ENCODE results near the gene TMEM61. TPM values are rescaled to one million over a fixed set of nuclear protein-coding genes. Genes with fewer than 3 reads are reported as not detected.

Gene TMEM61
- total RNA-seq, 1 experiment from 2014 or later, result not detected

DNA sequence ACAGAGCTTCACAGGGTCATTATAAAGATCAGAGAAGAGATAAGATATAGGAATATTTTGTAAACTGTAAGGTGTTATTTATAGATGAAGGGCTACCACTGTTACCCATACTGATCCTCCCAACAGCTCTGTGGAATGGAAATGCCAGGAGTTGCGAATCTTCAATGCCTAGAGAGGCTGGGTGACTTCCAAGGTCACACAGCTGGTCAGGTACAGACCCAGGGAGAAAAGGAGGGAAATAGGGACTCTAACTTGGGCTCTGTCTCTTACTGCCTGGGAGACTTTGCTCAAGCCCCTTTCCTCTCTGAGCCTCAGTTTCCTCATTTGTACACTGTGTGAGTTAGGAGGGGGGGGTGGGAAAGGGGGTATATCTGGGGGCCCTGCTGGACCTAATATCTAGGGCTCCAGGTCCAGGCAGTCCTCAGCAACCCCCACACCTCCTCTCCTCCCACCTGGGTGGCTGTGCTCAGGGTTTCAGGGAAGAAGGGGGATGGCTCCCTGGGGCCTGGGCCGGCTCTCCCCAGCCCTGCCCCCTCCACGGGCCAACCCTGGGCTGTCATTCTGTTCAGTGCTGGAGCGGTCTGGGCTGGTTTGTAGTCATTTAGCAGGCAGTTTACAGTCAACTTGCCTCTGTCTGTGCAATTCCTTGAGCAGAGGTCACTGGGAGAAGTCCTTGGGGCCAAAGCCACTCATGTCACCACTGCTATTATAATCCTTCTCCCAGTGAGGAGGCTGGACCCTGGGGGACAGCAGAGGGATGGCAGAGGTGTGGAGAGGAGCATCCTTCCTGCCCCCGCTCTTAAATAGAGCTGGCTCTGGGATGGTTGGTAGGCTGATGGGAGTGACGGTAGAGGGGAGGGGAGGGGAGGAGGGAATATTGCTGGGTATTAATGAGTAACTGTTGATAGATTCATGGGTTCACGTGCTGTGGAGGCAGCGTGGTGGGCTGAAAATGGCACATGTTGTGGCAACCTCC, 20.0 kb downstream of the TMEM61 start:
- Histone ChIP-seq H3K9me3 (no peaks in the 10 kb centered on the region), H3K36me3 (ENCODE audit: control insufficient read depth, insufficient read depth, low read length) (no peaks in the 10 kb centered on the region), H3K27me3 (replicated peaks; ENCODE audit: control insufficient read depth, insufficient read depth, low read length) (no peaks in the 10 kb centered on the region), H3K4me3 (ENCODE audit: low read depth, low read length) (no peak overlapping the region), H3K4me1 (no peaks in the 10 kb centered on the region)
- no peaks in the 10 kb centered on the region for H3K36me3 Mint-ChIP-seq (ENCODE audit: insufficient read depth, unreplicated experiment)
- peaks cover 4% of the 10 kb centered on the region for H3K27me3 Mint-ChIP-seq (ENCODE audit: insufficient read depth, unreplicated experiment)
- no peak for DNase-seq
- no peak overlapping the region for H3K27ac Mint-ChIP-seq (ENCODE audit: unreplicated experiment)
- ChIA-PET CTCF (interaction anchor here (0.6 kb wide), 1 partner anchor 247 kb away, joined by 3 read pairs; no protein-coding TSS in a partner anchor), POLR2A (no interaction called here)
- no peaks in the 10 kb centered on the region for H3K9me3 Mint-ChIP-seq (ENCODE audit: unreplicated experiment)
- TF ChIP-seq, protein P1, sequence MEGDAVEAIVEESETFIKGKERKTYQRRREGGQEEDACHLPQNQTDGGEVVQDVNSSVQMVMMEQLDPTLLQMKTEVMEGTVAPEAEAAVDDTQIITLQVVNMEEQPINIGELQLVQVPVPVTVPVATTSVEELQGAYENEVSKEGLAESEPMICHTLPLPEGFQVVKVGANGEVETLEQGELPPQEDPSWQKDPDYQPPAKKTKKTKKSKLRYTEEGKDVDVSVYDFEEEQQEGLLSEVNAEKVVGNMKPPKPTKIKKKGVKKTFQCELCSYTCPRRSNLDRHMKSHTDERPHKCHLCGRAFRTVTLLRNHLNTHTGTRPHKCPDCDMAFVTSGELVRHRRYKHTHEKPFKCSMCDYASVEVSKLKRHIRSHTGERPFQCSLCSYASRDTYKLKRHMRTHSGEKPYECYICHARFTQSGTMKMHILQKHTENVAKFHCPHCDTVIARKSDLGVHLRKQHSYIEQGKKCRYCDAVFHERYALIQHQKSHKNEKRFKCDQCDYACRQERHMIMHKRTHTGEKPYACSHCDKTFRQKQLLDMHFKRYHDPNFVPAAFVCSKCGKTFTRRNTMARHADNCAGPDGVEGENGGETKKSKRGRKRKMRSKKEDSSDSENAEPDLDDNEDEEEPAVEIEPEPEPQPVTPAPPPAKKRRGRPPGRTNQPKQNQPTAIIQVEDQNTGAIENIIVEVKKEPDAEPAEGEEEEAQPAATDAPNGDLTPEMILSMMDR (IDR thresholded peaks at IDR 0.05; ENCODE audit: insufficient read depth in 1 of 2, low read depth in 1 of 2, low read length in 1 of 2, severe bottlenecking in 1 of 2, unreplicated experiment in 1 of 2), result no peak
- no TSS peak for BruUV-seq (replicated peaks)
- H3K4me3 Mint-ChIP-seq (ENCODE audit: unreplicated experiment), result no peak overlapping the region
- intact Hi-C loops (cut with micrococcal nuclease; ENCODE audit: unreplicated experiment), result no loop called here
- peaks cover 8% of the 10 kb centered on the region for H3K4me1 Mint-ChIP-seq (ENCODE audit: low read depth, unreplicated experiment)

DNA sequence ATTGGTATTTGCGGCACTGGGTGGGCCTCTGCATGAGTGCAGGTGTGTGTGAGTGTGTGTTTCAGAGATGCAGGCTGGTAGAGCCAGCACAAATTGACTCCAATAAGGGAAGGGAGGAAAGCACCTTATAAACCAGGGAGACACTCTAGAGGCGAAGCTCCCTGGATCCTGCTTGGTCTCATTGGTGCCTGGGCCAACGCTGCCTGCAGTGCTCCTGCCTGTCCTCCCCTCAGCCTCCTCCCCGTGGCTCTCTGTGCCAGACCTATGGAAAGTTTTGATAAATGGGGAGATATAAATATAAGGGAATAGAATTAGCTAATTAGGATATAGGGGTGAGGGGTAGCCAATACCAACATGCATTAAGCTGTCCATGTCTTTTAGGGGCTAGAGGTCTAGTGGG, 20.9 kb downstream of the TMEM61 start:
- no TSS peak for BruUV-seq (replicated peaks)
- no peak overlapping the region for H3K4me3 Mint-ChIP-seq (ENCODE audit: unreplicated experiment)

DNA sequence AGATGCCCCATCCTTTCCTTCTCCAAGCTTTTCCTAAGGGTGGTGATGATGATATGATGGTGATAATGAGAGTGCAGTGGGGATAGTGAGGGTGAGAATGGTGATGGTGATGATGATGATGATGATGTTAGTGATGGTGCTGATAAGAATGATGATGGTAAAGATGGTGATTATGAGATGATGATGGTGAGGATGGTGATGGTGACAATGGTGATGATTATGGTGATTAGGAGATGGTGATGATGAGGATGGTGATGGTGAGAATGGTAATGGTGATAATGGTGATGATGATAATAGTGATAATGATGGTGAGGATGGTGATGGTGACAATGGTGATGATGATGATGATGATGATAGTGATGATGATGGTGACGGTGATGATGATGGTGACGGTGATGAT, 22.3 kb downstream of the TMEM61 start:
- H3K9me3 ChIP-seq, result no peaks in the 10 kb centered on the region
- H3K4me1 ChIP-seq, result no peaks in the 10 kb centered on the region
- H3K4me3 Mint-ChIP-seq (ENCODE audit: unreplicated experiment), result no peak overlapping the region
- no peaks in the 10 kb centered on the region for H3K27me3 Mint-ChIP-seq (ENCODE audit: insufficient read depth, unreplicated experiment)
- intact Hi-C loops (cut with micrococcal nuclease; ENCODE audit: unreplicated experiment), result no loop called here
- no peak overlapping the region for H3K4me3 ChIP-seq (ENCODE audit: low read depth, low read length)
- H3K36me3 ChIP-seq (ENCODE audit: control insufficient read depth, insufficient read depth, low read length), result no peaks in the 10 kb centered on the region
- ChIA-PET CTCF (interaction anchor here (0.6 kb wide), 1 partner anchor 363 kb away, joined by 3 read pairs; no protein-coding TSS in a partner anchor), POLR2A (no interaction called here)
- H3K27me3 ChIP-seq (replicated peaks; ENCODE audit: control insufficient read depth, insufficient read depth, low read length), result no peaks in the 10 kb centered on the region
- TF ChIP-seq, protein P1 (IDR thresholded peaks at IDR 0.05; ENCODE audit: insufficient read depth in 1 of 2, low read depth in 1 of 2, low read length in 1 of 2, severe bottlenecking in 1 of 2, unreplicated experiment in 1 of 2), result no peak
- H3K9me3 Mint-ChIP-seq (ENCODE audit: unreplicated experiment), result no peaks in the 10 kb centered on the region
- no TSS peak for BruUV-seq (replicated peaks)
- no peak for DNase-seq
- no peaks in the 10 kb centered on the region for H3K4me1 Mint-ChIP-seq (ENCODE audit: low read depth, unreplicated experiment)
- no peaks in the 10 kb centered on the region for H3K36me3 Mint-ChIP-seq (ENCODE audit: insufficient read depth, unreplicated experiment)
- H3K27ac Mint-ChIP-seq (ENCODE audit: unreplicated experiment), result no peak overlapping the region

More for the DNA sequence above, 20.9 kb downstream of the TMEM61 start:
- Histone ChIP-seq H3K27me3 (replicated peaks; ENCODE audit: control insufficient read depth, insufficient read depth, low read length) (no peaks in the 10 kb centered on the region), H3K9me3 (no peaks in the 10 kb centered on the region), H3K4me3 (ENCODE audit: low read depth, low read length) (no peak overlapping the region), H3K4me1 (no peaks in the 10 kb centered on the region), H3K36me3 (ENCODE audit: control insufficient read depth, insufficient read depth, low read length) (no peaks in the 10 kb centered on the region)
- ChIA-PET CTCF (interaction anchor here (0.6 kb wide), 1 partner anchor 248 kb away, joined by 3 read pairs; no protein-coding TSS in a partner anchor), POLR2A (interaction anchor here (1.1 kb wide), 1 partner anchor 51 kb away, joined by 3 read pairs; no protein-coding TSS in a partner anchor)
- no peaks in the 10 kb centered on the region for H3K9me3 Mint-ChIP-seq (ENCODE audit: unreplicated experiment)
- intact Hi-C loops (cut with micrococcal nuclease; ENCODE audit: unreplicated experiment), result no loop called here
- no peaks in the 10 kb centered on the region for H3K27me3 Mint-ChIP-seq (ENCODE audit: insufficient read depth, unreplicated experiment)
- H3K27ac Mint-ChIP-seq (ENCODE audit: unreplicated experiment), result no peak overlapping the region
- H3K4me1 Mint-ChIP-seq (ENCODE audit: low read depth, unreplicated experiment), result peaks cover 4% of the 10 kb centered on the region
- DNase-seq, result no peak
- no peaks in the 10 kb centered on the region for H3K36me3 Mint-ChIP-seq (ENCODE audit: insufficient read depth, unreplicated experiment)
- TF ChIP-seq, protein P1 (IDR thresholded peaks at IDR 0.05; ENCODE audit: insufficient read depth in 1 of 2, low read depth in 1 of 2, low read length in 1 of 2, severe bottlenecking in 1 of 2, unreplicated experiment in 1 of 2), result no peak
